HCT116 (cell line): Measurements from ENCODE around the gene MEIOC. TPM values are rescaled to one million over a fixed set of nuclear protein-coding genes. Genes with fewer than 3 reads are reported as not detected.

ENCODE experiments used
- ATAC-seq: fragments of 200-7000 bp; cut with Tn5 transposase; 2 replicates; pipeline ENCODE4 v1.9.1; 2020; ENCODE audit warnings: mild to moderate bottlenecking, moderate library complexity
- BruUV-seq: library from RNA; stranded (reverse); fragments of 400-500 nt; replicated peaks from 2 replicates; lab custom pipeline; 2021; lab: Mats Ljungman, UMichigan
- CTCF ChIA-PET: fragments of 300-600 bp; sonication (Branson Sonifier 250); formaldehyde crosslinking; loops from one replicate; lab custom pipeline; 2021; ENCODE audit warnings: antibody characterized with exemption; lab: Charles Lee
- POLR2A ChIA-PET: fragments of 300-600, 350-600 bp; sonication (Branson Sonifier 250); formaldehyde crosslinking; loops from one replicate; lab custom pipeline; 2021; ENCODE audit warnings: antibody characterized with exemption; lab: Charles Lee
- RAD21 ChIA-PET, 2 experiments: fragments of 300-600 bp; sonication (Branson Sonifier 250); formaldehyde crosslinking; loops; one replicate each; lab custom pipeline; 2023; ENCODE audit warnings: low total read pairs in 2 of 2; ENCODE audit not compliant: uncharacterized antibody in 2 of 2, unreplicated experiment in 2 of 2, low non-redundant PET in 1 of 2; lab: Charles Lee
- DNase-seq: peaks from one replicate; pipeline ENCODE4 v3.0.0-alpha.2; 2010; ENCODE audit warnings: low read depth, low spot score
- H2AFZ ChIP-seq: fragments of 200-600 bp; shearing (Covaris generic), sonication (generic); 2 replicates; pipeline ENCODE4 v1.6.1; 2017; ENCODE audit warnings: low read depth, mixed run types, mixed read lengths, antibody characterized with exemption, low read length; ENCODE audit not compliant: poor library complexity, severe bottlenecking
- H3K27ac ChIP-seq: 2 replicates; pipeline ENCODE4 v1.5.1; 2012; ENCODE audit warnings: low read depth, low read length
- H3K27me3 ChIP-seq: fragments of 200-600 bp; sonication (generic); 2 replicates; pipeline ENCODE4 v1.6.1; 2016; ENCODE audit warnings: mixed run types, low read length, mixed read lengths; ENCODE audit not compliant: insufficient read depth
- H3K36me3 ChIP-seq, 2 experiments: fragments of 200-500 bp in 1 of 2; fragments of 200-600 bp in 1 of 2; sonication (Bioruptor generic) in 1 of 2; sonication (generic) in 1 of 2; 2 replicates each; pipeline versions ENCODE4 v1.5.1 to v1.6.1; 2014 to 2016; ENCODE audit warnings: low read length in 2 of 2, inconsistent platforms in 1 of 2, mixed read lengths in 1 of 2, mixed run types in 1 of 2; ENCODE audit not compliant: insufficient read depth in 2 of 2, control insufficient read depth in 1 of 2
- H3K4me1 ChIP-seq, 2 experiments: fragments of 200-600 bp in 1 of 2; sonication (generic) in 1 of 2; 2 replicates each; pipeline versions ENCODE4 v1.5.1 to v1.6.1; 2012 to 2017; ENCODE audit warnings: low read length in 2 of 2, inconsistent platforms in 1 of 2, mild to moderate bottlenecking in 1 of 2, mixed read lengths in 1 of 2, mixed run types in 1 of 2, moderate library complexity in 1 of 2; ENCODE audit not compliant: insufficient read depth in 2 of 2, control insufficient read depth in 1 of 2
- H3K4me2 ChIP-seq: fragments of 200-600 bp; sonication (generic); 2 replicates; pipeline ENCODE4 v1.6.1; 2017; ENCODE audit warnings: mixed run types, low read length, mixed read lengths
- H3K4me3 ChIP-seq, 2 experiments: fragments of 200-600 bp in 1 of 2; sonication (generic) in 1 of 2; replicated peaks in 1 of 2; 2 replicates each; pipeline ENCODE4 v1.5.1; 2011 to 2016; ENCODE audit warnings: low read length in 2 of 2, control low read depth in 1 of 2, low read depth in 1 of 2, mild to moderate bottlenecking in 1 of 2, mixed read lengths in 1 of 2, mixed run types in 1 of 2
- H3K79me2 ChIP-seq: fragments of 200-600 bp; sonication (generic); 2 replicates; pipeline ENCODE4 v1.6.1; 2017; ENCODE audit warnings: mild to moderate bottlenecking, mixed run types, low read length, moderate library complexity, mixed read lengths; ENCODE audit not compliant: insufficient read depth
- H3K9ac ChIP-seq: fragments of 200-600 bp; sonication (generic); 2 replicates; pipeline ENCODE4 v1.6.1; 2016; ENCODE audit warnings: low read length, mixed read lengths
- H3K9me2 ChIP-seq: fragments of 200-600 bp; sonication (generic), shearing (Covaris generic); 2 replicates; pipeline ENCODE4 v1.6.1; 2017; ENCODE audit warnings: mixed run types, mild to moderate bottlenecking, moderate library complexity; ENCODE audit not compliant: insufficient read depth
- H3K9me3 ChIP-seq, 2 experiments: fragments of 200-500 bp in 1 of 2; fragments of 200-600 bp in 1 of 2; sonication (Bioruptor generic) in 1 of 2; sonication (generic) in 1 of 2; 2 replicates each; pipeline ENCODE4 v1.6.1; 2014 to 2017; ENCODE audit warnings: low read length in 2 of 2, mixed read lengths in 2 of 2, inconsistent platforms in 1 of 2, low read depth in 1 of 2, mild to moderate bottlenecking in 1 of 2, mixed run types in 1 of 2, moderate library complexity in 1 of 2; ENCODE audit not compliant: control insufficient read depth in 1 of 2, insufficient read depth in 1 of 2
- H4K20me1 ChIP-seq: fragments of 200-600 bp; sonication (generic), shearing (Covaris generic); 2 replicates; pipeline ENCODE4 v1.6.1; 2017; ENCODE audit warnings: mixed run types, mild to moderate bottlenecking, moderate library complexity; ENCODE audit not compliant: insufficient read depth
- ATF3 ChIP-seq: IDR thresholded peaks from 2 replicates; pipeline ENCODE4 v1.6.1; 2012
- CBX3 ChIP-seq: IDR thresholded peaks from 2 replicates; pipeline ENCODE4 v1.6.1; 2012; ENCODE audit warnings: low read depth
- CEBPB ChIP-seq: IDR thresholded peaks from 2 replicates; pipeline ENCODE4 v1.6.1; 2012; ENCODE audit warnings: low read depth
- EGR1 ChIP-seq: IDR thresholded peaks from 2 replicates; pipeline ENCODE4 v1.6.1; 2012; ENCODE audit warnings: low read depth
- ELF1 ChIP-seq: IDR thresholded peaks from 2 replicates; pipeline ENCODE4 v1.6.1; 2012; ENCODE audit warnings: low read depth, borderline replicate concordance
- EZH2 ChIP-seq: fragments of 200-600 bp; sonication (generic); IDR thresholded peaks from 2 replicates; pipeline ENCODE4 v1.6.1; 2017; ENCODE audit warnings: antibody characterized with exemption, mixed run types
- EZH2phosphoT487 ChIP-seq: fragments of 200-600 bp; IDR thresholded peaks from 2 replicates; pipeline ENCODE4 v1.6.1; 2018; ENCODE audit warnings: antibody characterized with exemption, borderline replicate concordance
- JUND ChIP-seq: IDR thresholded peaks from 2 replicates; pipeline ENCODE4 v1.6.1; 2012
- POLR2A ChIP-seq: IDR thresholded peaks from 2 replicates; pipeline ENCODE4 v1.7.0; 2011; ENCODE audit warnings: borderline replicate concordance; ENCODE audit not compliant: insufficient read depth, insufficient read length; ENCODE audit errors: extremely low read depth
- POLR2AphosphoS5 ChIP-seq: IDR thresholded peaks from 2 replicates; pipeline ENCODE4 v1.6.1; 2011; ENCODE audit warnings: mild to moderate bottlenecking, low read depth, low read length, moderate library complexity
- SIN3A ChIP-seq: IDR thresholded peaks from 2 replicates; pipeline ENCODE4 v1.6.1; 2012; ENCODE audit warnings: low read depth
- SP1 ChIP-seq: IDR thresholded peaks from 2 replicates; pipeline ENCODE4 v1.6.1; 2012; ENCODE audit warnings: low read depth
- TCF7L2 ChIP-seq: IDR thresholded peaks from 2 replicates; pipeline ENCODE4 v1.7.0; 2011; ENCODE audit warnings: borderline replicate concordance, inconsistent platforms; ENCODE audit not compliant: insufficient read depth, insufficient read length; ENCODE audit errors: extremely low read depth
- ZFX ChIP-seq: fragments of 450-650 bp; IDR thresholded peaks from 2 replicates; pipeline ENCODE4 v1.6.1; 2017
- intact Hi-C: fragments of 100-400 bp; cut with micrococcal nuclease; formaldehyde crosslinking; loops from 2 replicates; pipeline ENCODE4 v1.10.0; 2022
- total RNA-seq: library from RNA; stranded (reverse); gene quantifications from one replicate; pipeline ENCODE4 v1.2.1, GENCODE V29; 2021; ENCODE audit not compliant: unreplicated experiment
- TF ChIP-seq, protein P1 (sequence below), 3 experiments: fragments of 200-600 bp in 1 of 3; sonication (generic) in 1 of 3; IDR thresholded peaks in 2 of 3; conservative IDR thresholded peaks in 1 of 3; 2 replicates each; pipeline ENCODE4 v1.5.1; 2012 to 2017; ENCODE audit warnings: low read depth in 2 of 3, low read length in 2 of 3, antibody characterized with exemption in 1 of 3, borderline replicate concordance in 1 of 3, control low read depth in 1 of 3, mild to moderate bottlenecking in 1 of 3, mixed read lengths in 1 of 3, mixed run types in 1 of 3, moderate library complexity in 1 of 3; ENCODE audit not compliant: insufficient read depth in 1 of 3
- TF ChIP-seq, protein P2 (sequence below): IDR thresholded peaks from 2 replicates; pipeline ENCODE4 v1.6.1; 2011; ENCODE audit warnings: mild to moderate bottlenecking, low read length, moderate library complexity; ENCODE audit not compliant: insufficient replicate concordance; ENCODE audit errors: extremely low read depth
- TF ChIP-seq, protein P3 (sequence below): IDR thresholded peaks from 2 replicates; pipeline ENCODE4 v1.6.1; 2012
- TF ChIP-seq, protein P4 (sequence below): IDR thresholded peaks from 2 replicates; pipeline ENCODE4 v1.6.1; 2012; ENCODE audit warnings: low read depth

The MEIOC gene
- total RNA-seq, 1 experiment from 2014 or later: not detected

GRCh38 chr17:44708401-44709263 lies 52.4 kb downstream of the MEIOC start, which contains the start of gene DBF4B:
Gene DBF4B (plus strand): TSS chr17:44708665. CDS start chr17:44708821, 156 bp downstream.
- intact Hi-C loops: no loop called here
- ChIA-PET RAD21 (no interaction called here), CTCF (no interaction called here), POLR2A (interaction anchor here (0.6 to 1.0 kb wide), 2 partner anchors 14 to 17 kb away, joined by 3 to 5 read pairs; no protein-coding TSS in a partner anchor)
- Histone ChIP-seq H3K27me3 (no peaks in the 10 kb centered on the region), H3K9me3 (no peaks in the 10 kb centered on the region), H3K9me2 (no peaks in the 10 kb centered on the region), H3K4me3 (peak within 1 kb of the TSS; percentile 83 to 100), H4K20me1 (no peaks in the 10 kb centered on the region), H3K27ac (peak within 1 kb of the TSS; percentile 82), H3K4me2 (peak within 1 kb of the TSS; percentile 90), H2AFZ (peak within 1 kb of the TSS; percentile 65), H3K79me2 (peaks cover 32% of the 10 kb centered on the region), H3K36me3 (no peaks in the 10 kb centered on the region), H3K4me1 (peaks cover 8 to 11% of the 10 kb centered on the region in 2 experiments; a peak in 3 of 4 replicates), H3K9ac (peak within 1 kb of the TSS; percentile 84)
- peak; percentile 81 for ATAC-seq
- BruUV-seq: TSS peak; percentile 82
- peak; percentile 88 for DNase-seq
- TF ChIP-seq, protein P1, sequence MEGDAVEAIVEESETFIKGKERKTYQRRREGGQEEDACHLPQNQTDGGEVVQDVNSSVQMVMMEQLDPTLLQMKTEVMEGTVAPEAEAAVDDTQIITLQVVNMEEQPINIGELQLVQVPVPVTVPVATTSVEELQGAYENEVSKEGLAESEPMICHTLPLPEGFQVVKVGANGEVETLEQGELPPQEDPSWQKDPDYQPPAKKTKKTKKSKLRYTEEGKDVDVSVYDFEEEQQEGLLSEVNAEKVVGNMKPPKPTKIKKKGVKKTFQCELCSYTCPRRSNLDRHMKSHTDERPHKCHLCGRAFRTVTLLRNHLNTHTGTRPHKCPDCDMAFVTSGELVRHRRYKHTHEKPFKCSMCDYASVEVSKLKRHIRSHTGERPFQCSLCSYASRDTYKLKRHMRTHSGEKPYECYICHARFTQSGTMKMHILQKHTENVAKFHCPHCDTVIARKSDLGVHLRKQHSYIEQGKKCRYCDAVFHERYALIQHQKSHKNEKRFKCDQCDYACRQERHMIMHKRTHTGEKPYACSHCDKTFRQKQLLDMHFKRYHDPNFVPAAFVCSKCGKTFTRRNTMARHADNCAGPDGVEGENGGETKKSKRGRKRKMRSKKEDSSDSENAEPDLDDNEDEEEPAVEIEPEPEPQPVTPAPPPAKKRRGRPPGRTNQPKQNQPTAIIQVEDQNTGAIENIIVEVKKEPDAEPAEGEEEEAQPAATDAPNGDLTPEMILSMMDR (IDR thresholded peaks at IDR 0.05 in 2 of 3, conservative IDR thresholded peaks at IDR 0.05 in 1 of 3; ENCODE audit: borderline replicate concordance in 1 of 3, insufficient read depth in 1 of 3, low read depth in 2 of 3, low read length in 2 of 3): no peak
- TF ChIP-seq SIN3A: peak; percentile 85; the same call in 1 of the 2 replicates
- TF ChIP-seq, protein P2, sequence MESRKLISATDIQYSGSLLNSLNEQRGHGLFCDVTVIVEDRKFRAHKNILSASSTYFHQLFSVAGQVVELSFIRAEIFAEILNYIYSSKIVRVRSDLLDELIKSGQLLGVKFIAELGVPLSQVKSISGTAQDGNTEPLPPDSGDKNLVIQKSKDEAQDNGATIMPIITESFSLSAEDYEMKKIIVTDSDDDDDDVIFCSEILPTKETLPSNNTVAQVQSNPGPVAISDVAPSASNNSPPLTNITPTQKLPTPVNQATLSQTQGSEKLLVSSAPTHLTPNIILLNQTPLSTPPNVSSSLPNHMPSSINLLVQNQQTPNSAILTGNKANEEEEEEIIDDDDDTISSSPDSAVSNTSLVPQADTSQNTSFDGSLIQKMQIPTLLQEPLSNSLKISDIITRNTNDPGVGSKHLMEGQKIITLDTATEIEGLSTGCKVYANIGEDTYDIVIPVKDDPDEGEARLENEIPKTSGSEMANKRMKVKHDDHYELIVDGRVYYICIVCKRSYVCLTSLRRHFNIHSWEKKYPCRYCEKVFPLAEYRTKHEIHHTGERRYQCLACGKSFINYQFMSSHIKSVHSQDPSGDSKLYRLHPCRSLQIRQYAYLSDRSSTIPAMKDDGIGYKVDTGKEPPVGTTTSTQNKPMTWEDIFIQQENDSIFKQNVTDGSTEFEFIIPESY: peak; percentile 86
- TF ChIP-seq EGR1: peak; percentile 93
- peak; percentile 78 for TF ChIP-seq POLR2AphosphoS5
- TF ChIP-seq TCF7L2: peak; percentile 53
- no peak; the same call in 1 of the 2 replicates for TF ChIP-seq CEBPB
- peak; percentile 90 for TF ChIP-seq ELF1
- no peak for TF ChIP-seq ZFX
- TF ChIP-seq POLR2A: peak; percentile 85
- TF ChIP-seq, protein P3, sequence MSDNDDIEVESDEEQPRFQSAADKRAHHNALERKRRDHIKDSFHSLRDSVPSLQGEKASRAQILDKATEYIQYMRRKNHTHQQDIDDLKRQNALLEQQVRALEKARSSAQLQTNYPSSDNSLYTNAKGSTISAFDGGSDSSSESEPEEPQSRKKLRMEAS: peak; percentile 27; the same call in 1 of the 2 replicates
- TF ChIP-seq EZH2phosphoT487: no peak
- TF ChIP-seq SP1: peak; percentile 91
- TF ChIP-seq ATF3: no peak
- TF ChIP-seq CBX3: peak; percentile 93
- TF ChIP-seq JUND: no peak
- TF ChIP-seq, protein P4, sequence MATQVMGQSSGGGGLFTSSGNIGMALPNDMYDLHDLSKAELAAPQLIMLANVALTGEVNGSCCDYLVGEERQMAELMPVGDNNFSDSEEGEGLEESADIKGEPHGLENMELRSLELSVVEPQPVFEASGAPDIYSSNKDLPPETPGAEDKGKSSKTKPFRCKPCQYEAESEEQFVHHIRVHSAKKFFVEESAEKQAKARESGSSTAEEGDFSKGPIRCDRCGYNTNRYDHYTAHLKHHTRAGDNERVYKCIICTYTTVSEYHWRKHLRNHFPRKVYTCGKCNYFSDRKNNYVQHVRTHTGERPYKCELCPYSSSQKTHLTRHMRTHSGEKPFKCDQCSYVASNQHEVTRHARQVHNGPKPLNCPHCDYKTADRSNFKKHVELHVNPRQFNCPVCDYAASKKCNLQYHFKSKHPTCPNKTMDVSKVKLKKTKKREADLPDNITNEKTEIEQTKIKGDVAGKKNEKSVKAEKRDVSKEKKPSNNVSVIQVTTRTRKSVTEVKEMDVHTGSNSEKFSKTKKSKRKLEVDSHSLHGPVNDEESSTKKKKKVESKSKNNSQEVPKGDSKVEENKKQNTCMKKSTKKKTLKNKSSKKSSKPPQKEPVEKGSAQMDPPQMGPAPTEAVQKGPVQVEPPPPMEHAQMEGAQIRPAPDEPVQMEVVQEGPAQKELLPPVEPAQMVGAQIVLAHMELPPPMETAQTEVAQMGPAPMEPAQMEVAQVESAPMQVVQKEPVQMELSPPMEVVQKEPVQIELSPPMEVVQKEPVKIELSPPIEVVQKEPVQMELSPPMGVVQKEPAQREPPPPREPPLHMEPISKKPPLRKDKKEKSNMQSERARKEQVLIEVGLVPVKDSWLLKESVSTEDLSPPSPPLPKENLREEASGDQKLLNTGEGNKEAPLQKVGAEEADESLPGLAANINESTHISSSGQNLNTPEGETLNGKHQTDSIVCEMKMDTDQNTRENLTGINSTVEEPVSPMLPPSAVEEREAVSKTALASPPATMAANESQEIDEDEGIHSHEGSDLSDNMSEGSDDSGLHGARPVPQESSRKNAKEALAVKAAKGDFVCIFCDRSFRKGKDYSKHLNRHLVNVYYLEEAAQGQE: no peak
- TF ChIP-seq EZH2: no peak
